Mesothelial cell of epicardium (in vitro differentiated cells): ENCODE results near the gene RPS19BP1. TPM values are rescaled to one million over a fixed set of nuclear protein-coding genes. Genes with fewer than 3 reads are reported as not detected.
"Not testable (repeated sequence)": the region's sequence is repeated elsewhere in the genome, so short reads cannot be mapped to it uniquely, and the experiment has no call there.

Experiments
- DNase-seq, 2 experiments: peaks; one replicate each; pipeline ENCODE4 v3.0.0; 2021; ENCODE audit warnings: low spot score in 2 of 2; ENCODE audit not compliant: unreplicated experiment in 2 of 2
- H3K27ac Mint-ChIP-seq: 2 replicates; pipeline ENCODE4 v1.8.0; 2021; ENCODE audit warnings: mixed read lengths
- H3K27me3 Mint-ChIP-seq: 2 replicates; pipeline ENCODE4 v1.8.0; 2021; ENCODE audit warnings: low read depth, mixed read lengths
- H3K36me3 Mint-ChIP-seq: 2 replicates; pipeline ENCODE4 v1.8.0; 2021; ENCODE audit warnings: mixed read lengths
- H3K4me1 Mint-ChIP-seq: 2 replicates; pipeline ENCODE4 v1.8.0; 2021; ENCODE audit warnings: mixed read lengths
- H3K4me3 Mint-ChIP-seq: 2 replicates; pipeline ENCODE4 v1.8.0; 2021; ENCODE audit warnings: mild to moderate bottlenecking, moderate library complexity, mixed read lengths
- H3K9me3 Mint-ChIP-seq: 2 replicates; pipeline ENCODE4 v1.8.0; 2021; ENCODE audit warnings: mixed read lengths
- total RNA-seq: library from RNA; stranded (reverse); gene quantifications from 3 replicates; pipeline ENCODE4 v1.2.1, GENCODE V29; 2021
- TF ChIP-seq, protein P1 (sequence below): fragments of 200-600 bp; sonication (generic); IDR thresholded peaks from one replicate; pipeline ENCODE4 v1.5.0; 2021; ENCODE audit warnings: antibody characterized with exemption; ENCODE audit not compliant: unreplicated experiment

Gene RPS19BP1
- total RNA-seq, 1 donor from 2014 or later: 33.0 TPM

DNA sequence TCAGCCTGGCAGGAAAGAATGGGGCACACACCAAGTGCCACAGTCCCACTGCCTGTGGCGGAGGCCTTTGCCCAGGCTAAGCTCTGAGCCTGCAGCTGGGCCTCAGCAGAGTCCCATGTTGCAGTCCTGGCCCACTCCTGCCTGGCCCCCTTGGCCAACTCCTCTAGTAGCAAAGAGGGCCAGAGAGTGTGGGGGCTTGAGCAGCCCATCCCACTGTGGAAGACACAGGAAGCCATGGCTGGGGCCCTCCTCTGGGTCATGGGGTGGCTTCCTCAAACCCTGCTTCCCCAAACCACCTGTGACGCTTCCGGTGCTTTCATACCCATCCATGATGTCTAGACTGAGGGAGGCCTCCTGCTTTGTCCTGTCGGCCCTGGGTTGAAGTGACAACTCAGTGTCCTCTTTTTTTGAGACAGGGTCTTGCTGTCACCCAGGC, 5.8 kb downstream of the RPS19BP1 start:
- Mint-ChIP-seq H3K27ac (peak overlapping the region; percentile 59), H3K27me3 (no peaks in the 10 kb centered on the region), H3K4me3 (no peak overlapping the region), H3K36me3 (peaks cover 28% of the 10 kb centered on the region), H3K4me1 (peaks cover 72% of the 10 kb centered on the region), H3K9me3 (no peaks in the 10 kb centered on the region)
- TF ChIP-seq, protein P1, sequence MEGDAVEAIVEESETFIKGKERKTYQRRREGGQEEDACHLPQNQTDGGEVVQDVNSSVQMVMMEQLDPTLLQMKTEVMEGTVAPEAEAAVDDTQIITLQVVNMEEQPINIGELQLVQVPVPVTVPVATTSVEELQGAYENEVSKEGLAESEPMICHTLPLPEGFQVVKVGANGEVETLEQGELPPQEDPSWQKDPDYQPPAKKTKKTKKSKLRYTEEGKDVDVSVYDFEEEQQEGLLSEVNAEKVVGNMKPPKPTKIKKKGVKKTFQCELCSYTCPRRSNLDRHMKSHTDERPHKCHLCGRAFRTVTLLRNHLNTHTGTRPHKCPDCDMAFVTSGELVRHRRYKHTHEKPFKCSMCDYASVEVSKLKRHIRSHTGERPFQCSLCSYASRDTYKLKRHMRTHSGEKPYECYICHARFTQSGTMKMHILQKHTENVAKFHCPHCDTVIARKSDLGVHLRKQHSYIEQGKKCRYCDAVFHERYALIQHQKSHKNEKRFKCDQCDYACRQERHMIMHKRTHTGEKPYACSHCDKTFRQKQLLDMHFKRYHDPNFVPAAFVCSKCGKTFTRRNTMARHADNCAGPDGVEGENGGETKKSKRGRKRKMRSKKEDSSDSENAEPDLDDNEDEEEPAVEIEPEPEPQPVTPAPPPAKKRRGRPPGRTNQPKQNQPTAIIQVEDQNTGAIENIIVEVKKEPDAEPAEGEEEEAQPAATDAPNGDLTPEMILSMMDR: no peak
- DNase-seq: no peak

DNA sequence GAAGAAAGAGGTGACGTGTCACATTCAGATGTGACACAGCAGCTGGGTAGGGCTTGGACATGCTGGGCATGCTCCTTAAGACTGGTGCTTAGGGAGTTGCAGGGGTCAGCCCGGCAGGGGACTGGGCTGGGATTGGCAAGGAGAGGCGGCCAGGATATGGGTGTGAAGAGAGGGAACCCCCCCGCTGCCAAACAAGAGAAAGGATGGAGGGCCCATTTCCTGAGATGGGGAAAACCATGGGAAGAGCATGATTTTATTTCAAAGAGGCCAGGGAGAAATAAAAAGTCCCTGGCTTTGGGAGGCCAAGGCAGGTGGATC, 6.9 kb downstream of the RPS19BP1 start:
- H3K27ac Mint-ChIP-seq: peak overlapping the region; percentile 92
- no peaks in the 10 kb centered on the region for H3K9me3 Mint-ChIP-seq
- H3K4me1 Mint-ChIP-seq: peaks cover 65% of the 10 kb centered on the region
- H3K4me3 Mint-ChIP-seq: no peak overlapping the region
- H3K27me3 Mint-ChIP-seq: no peaks in the 10 kb centered on the region
- TF ChIP-seq, protein P1: no peak
- no peak for DNase-seq
- peaks cover 33% of the 10 kb centered on the region for H3K36me3 Mint-ChIP-seq

DNA sequence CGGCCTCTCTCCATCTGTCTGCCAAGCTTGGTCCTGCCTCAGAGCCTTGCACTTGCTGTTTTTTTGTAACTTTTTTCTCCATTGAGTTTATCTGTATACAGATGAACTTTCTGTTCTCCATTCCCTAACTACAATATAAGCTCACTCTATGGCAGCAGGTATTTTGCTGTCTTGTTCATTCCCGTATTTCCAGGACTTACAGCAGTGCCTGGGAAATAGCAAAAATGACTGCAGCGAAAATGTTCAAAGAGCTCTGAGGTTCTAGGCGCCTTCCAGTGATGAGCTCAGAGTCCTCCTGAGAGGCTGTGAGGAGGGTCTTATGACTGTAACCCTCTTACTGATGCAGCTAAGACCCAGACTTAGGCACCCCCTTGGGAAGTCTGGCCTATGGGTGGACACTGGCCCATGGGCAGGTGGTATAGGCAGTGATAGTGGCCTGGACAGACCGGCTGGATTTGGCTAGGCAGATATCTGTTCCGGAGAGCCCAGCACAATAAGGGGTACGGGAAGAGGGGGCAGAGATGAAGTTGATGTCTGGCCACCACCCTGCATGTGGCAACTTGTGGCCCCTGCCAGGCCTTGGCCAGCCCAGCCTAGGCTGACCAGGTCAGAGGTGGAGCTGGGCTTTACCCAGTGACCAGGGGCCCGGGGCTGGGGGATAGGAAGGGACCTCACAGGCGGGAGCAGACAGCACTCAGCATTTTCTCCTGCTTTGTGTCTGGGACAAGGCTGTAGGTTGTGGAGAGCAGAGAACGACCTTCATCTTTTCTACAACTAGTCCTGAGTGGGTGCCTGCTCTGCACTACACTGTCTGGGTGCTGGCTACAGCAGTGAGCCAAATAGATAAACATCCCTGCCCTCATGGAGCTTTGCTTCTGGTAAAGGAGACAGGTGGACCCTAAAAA, 7.5 kb downstream of the RPS19BP1 start:
- Mint-ChIP-seq H3K27ac (peak overlapping the region; percentile 92), H3K4me1 (peaks cover 62% of the 10 kb centered on the region), H3K36me3 (peaks cover 32% of the 10 kb centered on the region), H3K27me3 (peaks cover 2% of the 10 kb centered on the region), H3K4me3 (peak overlapping the region; percentile 56), H3K9me3 (no peaks in the 10 kb centered on the region)
- no peak for DNase-seq
- TF ChIP-seq, protein P1: no peak

DNA sequence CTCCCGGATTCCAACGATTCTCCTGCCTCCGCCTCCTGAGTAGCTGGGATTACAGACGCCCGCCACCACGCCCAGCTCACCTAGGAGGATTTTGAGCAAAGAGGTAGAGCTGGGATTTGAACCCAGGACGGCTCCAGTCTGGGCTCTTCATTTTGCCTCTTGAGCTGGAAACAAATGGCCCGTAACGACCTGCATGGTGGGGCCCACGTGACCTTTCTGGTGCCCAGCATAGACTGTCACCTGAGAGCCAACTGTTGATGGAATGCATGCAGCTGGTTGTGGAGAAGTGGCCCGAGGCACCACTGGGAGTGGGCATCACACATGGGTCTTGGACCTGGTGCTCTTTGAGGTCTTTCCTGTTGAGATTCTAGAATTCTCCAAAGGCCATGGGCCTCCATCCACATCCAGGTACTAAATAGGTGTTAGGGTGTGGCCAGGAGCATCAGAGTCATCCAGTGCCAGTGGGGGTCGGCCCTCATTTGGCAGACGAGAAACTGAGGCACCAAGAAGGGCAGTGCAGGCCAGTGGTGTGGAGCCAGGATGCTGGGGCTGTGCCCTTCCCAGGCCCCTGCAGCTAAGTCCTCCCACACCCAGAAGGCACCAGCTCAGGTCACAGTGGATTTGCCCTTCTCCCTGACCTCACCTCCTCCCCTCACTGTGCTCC, 8.3 kb downstream of the RPS19BP1 start:
- Mint-ChIP-seq H3K4me1 (peaks cover 56% of the 10 kb centered on the region), H3K27ac (peak overlapping the region; percentile 92), H3K27me3 (peaks cover 2% of the 10 kb centered on the region), H3K36me3 (peaks cover 30% of the 10 kb centered on the region), H3K9me3 (no peaks in the 10 kb centered on the region), H3K4me3 (peak overlapping the region; percentile 56)
- DNase-seq: no peak
- TF ChIP-seq, protein P1: no peak

DNA sequence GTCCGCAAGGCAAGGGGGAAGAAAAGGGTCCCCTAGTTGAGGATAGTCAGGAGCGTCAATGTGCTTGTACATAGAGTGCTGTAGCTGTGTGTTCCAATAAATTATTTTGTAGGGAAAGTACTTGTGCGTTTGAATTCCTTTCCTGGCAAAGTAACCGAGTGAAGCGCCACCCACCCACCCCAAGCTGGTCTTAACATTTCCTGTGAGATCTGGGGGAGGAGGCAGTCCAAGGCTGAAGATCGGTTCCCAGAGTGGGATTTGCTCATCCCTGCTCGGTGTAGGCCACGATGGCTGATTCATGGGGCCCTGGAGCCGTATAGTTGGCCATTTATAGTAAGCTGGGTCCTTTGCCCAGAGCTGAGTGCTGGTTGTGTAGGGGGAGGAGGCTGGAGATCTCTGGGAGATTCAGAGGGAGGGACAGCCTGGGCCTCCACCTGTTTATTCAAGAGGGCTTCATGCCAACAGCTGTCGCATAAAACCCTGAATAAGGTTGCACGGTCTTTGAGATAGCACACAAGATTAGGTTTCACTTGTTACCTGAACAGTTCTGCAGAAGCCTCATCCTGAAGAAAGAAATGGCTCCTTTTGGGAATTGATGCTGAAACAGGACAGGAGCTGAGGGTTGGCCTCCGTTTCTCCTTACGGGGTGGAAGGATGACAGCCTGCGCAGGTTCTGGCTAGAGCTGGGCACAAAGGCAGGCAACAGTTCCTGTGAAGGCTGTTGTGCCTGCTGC, 9.8 kb downstream of the RPS19BP1 start:
- peaks cover 53% of the 10 kb centered on the region for H3K4me1 Mint-ChIP-seq
- H3K27ac Mint-ChIP-seq: peak overlapping the region; percentile 100
- DNase-seq: no peak
- H3K36me3 Mint-ChIP-seq: peaks cover 30% of the 10 kb centered on the region
- no peaks in the 10 kb centered on the region for H3K9me3 Mint-ChIP-seq
- TF ChIP-seq, protein P1: no peak
- peak overlapping the region; percentile 97 for H3K4me3 Mint-ChIP-seq
- H3K27me3 Mint-ChIP-seq: peaks cover 2% of the 10 kb centered on the region

DNA sequence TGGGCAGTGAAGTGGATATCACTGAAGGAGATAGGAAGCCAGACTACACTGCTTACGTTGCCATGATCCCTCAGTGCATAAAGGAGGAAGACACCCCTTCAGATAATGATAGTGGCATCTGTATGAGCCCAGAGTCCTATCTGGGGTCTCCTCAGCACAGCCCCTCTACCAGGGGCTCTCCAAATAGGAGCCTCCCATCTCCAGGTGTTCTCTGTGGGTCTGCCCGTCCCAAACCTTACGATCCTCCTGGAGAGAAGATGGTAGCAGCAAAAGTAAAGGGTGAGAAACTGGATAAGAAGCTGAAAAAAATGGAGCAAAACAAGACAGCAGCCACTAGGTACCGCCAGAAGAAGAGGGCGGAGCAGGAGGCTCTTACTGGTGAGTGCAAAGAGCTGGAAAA, 10.5 kb downstream of the RPS19BP1 start:
- H3K27ac Mint-ChIP-seq: peak overlapping the region; percentile 100
- peaks cover 30% of the 10 kb centered on the region for H3K36me3 Mint-ChIP-seq
- not testable (repeated sequence) for H3K27me3 Mint-ChIP-seq, DNase-seq, H3K9me3 Mint-ChIP-seq
- peak overlapping the region; percentile 97 for H3K4me3 Mint-ChIP-seq
- peaks cover 50% of the 10 kb centered on the region for H3K4me1 Mint-ChIP-seq

DNA sequence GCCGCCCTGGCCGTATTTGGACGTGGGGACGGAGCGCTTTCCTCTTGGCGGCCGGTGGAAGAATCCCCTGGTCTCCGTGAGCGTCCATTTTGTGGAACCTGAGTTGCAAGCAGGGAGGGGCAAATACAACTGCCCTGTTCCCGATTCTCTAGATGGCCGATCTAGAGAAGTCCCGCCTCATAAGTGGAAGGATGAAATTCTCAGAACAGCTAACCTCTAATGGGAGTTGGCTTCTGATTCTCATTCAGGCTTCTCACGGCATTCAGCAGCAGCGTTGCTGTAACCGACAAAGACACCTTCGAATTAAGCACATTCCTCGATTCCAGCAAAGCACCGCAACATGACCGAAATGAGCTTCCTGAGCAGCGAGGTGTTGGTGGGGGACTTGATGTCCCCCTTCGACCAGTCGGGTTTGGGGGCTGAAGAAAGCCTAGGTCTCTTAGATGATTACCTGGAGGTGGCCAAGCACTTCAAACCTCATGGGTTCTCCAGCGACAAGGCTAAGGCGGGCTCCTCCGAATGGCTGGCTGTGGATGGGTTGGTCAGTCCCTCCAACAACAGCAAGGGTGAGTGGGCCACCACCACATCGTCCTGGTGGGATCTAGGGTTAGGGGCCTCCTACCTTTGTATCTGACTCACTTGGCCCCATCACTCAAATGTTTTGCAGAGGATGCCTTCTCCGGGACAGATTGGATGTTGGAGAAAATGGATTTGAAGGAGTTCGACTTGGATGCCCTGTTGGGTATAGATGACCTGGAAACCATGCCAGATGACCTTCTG, 11.3 kb downstream of the RPS19BP1 start:
- H3K36me3 Mint-ChIP-seq: peaks cover 30% of the 10 kb centered on the region
- peak overlapping the region; percentile 97 for H3K4me3 Mint-ChIP-seq
- DNase-seq, H3K9me3 Mint-ChIP-seq, H3K27me3 Mint-ChIP-seq: not testable (repeated sequence)
- peak overlapping the region; percentile 100 for H3K27ac Mint-ChIP-seq
- peaks cover 50% of the 10 kb centered on the region for H3K4me1 Mint-ChIP-seq
